Stimulated activated CD4-positive, alpha-beta T cell treated with anti-CD3 and anti-CD28 coated beads, Interleukin-1b, Interleukin-23, amount 100 ng/mL, for 48 hours (primary cell): ENCODE measurements around the gene MCTP1.
"Not testable (repeated sequence)": the region's sequence is repeated elsewhere in the genome, so short reads cannot be mapped to it uniquely, and the experiment has no call there.

Experiments used
- DNase-seq: peaks from one replicate; pipeline ENCODE4 v3.0.0-alpha.2; 2020

Gene MCTP1

DNA sequence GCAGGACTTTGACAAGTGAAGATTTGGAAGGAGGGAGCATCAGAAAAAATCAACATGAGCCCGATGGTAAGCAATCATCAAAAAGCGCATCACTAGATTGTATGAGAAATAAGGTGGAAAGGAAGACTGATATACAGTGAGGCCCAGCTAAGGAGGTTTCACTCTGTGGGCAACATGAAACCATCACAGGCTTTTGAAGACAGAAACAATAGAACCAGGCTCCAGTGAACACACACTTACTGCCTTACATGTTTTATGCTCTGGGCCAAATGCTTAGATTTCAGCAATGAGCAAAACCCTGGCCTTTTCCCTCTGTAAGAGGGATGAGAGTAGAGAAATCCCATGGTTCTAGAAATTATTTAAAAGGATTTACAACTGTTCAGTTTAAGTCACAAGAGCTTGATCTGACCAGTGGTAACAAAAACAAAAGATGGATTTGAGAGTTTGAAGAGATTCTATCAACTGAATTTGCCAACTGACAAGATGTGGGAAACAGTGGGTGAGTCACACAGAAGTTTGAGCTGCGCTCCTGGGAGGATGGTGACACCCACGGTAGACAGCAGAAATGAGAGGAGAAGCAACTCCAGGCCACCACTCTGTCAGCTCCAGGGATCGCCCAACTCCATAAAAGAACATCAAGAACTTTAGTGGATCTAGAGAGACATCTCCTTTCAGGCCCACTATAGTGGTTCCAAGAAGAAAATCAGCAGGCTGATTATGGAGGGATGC lies 261.8 kb downstream of the MCTP1 start:
- no peak for DNase-seq

DNA sequence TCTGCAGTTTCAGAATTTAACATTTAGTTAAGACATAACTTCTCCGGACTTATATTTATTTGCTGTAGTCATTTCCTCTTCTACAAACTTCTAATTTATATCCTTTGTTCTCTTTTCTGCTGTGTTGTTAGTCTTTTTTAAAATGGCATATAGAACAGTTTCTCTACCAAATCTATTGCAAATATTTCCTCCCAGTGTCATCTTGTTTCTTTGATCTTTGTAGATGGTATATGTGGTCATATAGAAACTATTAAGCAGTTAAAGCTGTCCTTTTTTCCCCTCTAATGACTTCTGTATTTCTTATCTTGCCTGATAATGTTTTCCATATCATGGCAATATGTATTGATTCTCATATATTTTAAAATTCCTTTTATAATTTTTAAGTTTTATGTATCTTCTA lies 264.5 kb downstream of the MCTP1 start:
- no peak for DNase-seq

DNA sequence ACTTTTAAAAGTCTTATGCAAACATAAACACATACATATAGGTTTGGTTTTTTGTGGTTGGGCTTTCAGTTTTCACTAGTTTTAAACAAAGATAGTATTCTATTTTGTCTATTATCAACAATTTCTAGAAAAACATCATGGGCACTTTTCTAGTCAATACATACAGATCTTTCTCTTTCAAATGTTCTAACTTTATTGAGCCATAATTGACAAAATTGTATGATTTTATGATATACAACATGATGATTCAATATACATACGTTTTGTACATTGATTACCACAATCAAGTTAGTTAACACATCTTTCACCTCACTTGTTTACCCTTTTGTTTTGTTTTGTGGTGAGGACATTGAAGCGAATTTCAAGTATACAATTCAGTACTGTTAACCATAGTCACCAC lies 265.9 kb downstream of the MCTP1 start:
- DNase-seq = no peak

DNA sequence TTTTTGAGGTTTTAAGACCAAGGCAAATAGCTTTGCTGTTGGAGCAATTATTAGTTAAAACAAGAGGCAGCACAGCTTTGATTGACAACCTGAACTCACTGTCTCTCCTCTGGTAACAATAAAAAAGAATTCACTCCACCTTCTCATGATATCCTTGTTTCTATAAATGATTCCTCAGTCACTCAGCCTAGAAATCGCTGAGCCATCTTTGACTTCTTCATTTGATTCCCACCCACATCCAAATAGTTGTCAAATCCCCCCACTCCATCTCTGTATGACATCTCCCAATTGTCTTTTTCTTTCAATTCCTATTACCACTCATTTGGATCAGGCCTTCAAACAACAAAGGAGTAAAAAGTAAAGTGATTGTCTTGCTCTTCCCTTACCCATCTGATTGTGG lies 266.4 kb downstream of the MCTP1 start:
- no peak for DNase-seq

DNA sequence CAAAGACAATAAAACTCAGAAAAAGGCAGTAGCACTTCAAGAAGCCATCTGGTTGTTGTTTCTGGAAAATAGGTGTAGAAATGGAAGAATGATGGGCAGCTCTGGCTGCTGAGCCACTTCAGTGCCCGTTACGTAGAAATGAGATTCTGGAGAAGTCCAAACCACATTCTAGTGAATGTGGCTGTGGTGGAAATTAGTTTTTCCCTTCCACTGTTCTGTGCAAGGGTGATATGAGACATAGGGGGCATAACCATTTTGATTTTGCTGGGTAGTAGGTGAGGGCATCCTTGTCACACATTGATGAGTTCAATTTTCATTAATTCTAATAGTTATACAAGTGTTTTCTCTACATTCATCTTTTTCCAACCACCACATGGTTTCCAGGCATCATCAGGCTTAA lies 275.1 kb downstream of the MCTP1 start:
- no peak for DNase-seq

DNA sequence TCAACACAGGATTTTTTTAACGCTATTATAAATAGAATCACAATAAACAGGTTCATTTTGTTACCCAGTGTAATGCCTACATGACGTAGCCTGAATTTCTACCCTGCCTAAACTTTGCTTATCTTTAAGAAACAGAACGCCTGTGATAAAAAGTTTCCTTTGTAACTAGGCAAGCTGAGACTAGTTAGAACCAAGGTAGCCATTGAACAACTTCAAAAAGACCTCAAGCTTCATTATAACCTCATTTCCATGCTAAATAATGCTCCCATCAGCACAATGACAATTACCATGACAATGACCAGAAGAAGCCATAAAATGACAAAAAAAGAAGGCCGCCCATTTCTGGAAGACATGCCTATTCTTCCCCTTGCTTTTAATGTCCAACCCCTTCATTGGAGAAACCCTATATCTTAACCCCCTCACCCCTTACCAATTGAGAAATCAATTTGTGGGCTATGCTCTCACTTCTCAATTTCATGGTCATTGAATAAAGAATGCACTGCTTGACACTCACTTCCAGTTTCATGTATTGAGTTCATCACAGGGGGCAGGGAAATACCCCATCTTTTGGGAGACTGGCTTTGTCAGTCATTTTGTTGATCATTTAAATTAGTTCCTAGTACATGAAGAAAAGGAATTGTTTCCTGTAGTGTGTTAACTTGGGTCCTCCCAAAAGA lies 276.8 kb downstream of the MCTP1 start:
- no peak for DNase-seq

DNA sequence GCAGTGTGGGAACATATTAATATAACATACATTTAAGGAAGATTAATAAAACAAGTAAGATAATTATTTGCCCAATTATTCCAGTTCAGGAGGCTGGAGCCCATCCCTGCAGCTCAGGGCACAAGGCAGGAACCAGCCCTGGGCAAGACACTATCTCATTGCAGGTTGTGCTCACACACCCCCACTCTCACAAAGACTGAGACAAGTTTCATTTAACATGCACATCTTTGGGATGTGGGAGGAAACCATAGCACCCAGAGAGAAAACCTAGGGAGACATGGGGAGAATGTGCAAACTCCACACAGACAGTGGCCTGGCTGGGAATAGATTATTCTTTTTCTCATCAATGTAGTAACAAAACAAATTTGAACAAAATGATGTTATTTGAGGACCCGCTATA lies 279.1 kb downstream of the MCTP1 start:
- no peak for DNase-seq

DNA sequence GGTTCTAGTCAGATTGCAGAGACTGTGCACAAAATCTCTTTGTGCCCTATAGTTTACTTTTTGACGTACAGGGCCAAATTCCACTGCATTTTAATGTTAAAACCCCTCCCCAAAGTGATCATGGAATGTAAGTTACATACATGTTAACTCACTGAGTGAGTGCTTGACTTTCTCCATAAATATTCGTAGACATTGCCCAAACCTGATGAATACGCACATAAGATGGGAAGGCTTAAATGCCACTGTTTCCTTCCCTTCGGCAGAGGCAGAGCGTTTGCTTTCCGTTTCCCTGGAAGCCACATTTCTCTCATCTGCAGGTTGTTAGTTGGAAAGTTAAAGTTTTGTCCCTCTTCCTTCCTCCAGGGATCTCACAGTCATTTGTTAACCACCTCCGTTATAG lies 286.2 kb downstream of the MCTP1 start:
- DNase-seq = no peak

DNA sequence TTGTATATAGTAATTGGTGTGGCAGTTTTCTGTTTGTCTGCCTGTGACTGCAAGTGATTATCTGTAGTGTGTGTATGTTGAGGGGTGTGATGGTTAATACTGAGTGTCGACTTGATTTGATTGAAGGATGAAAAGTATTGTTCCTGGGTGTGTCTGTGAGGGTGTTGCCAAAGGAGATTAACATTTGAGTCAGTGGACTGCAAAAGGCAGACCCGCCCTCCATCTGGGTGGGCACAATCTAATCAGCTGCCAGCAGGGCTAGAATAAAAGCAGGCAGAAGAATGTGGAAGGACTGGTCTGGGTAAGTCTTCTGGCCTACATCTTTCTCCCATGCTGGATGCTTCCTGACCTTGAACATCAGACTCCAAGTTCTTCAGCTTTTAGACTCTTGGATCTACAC lies 290.4 kb downstream of the MCTP1 start:
- not testable (repeated sequence) for DNase-seq

DNA sequence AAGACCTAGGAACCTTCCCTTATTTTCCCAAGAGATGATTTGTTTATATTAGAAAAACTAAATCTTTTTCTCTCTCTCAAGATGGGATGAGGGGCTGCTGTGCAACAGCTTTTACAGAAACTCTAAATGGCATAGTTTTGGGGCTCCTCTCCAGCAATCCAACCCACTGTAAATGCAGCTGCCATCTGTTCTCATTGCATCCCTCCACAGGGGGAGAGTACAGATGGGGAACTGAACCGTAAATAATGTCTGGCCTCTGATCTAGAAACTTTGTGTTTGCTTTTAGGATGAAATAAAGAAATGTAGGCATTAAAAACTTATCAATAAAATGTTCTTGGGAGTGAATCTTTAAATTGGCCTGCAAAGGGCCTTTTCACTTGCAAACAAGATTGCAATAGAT lies 291.4 kb downstream of the MCTP1 start:
- no peak for DNase-seq

DNA sequence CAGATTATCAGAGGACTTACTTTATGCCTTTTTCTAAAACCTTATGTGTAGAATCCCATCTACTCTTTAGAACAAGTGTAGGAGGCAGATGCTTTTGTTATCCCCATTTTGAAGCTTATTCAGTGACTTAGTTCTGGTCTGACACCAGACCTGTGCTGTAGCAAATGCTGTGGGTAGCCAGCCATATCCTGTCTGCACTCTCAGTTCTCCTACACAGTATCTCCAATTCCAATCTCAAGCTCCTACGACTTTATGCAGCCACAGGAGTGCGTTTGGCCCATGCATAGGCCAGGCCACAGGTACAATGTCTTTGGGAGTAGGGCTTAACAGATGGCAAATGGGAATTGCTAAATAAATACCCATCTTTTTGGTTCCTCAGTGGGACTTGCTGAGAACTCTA lies 292.6 kb downstream of the MCTP1 start:
- DNase-seq = no peak

DNA sequence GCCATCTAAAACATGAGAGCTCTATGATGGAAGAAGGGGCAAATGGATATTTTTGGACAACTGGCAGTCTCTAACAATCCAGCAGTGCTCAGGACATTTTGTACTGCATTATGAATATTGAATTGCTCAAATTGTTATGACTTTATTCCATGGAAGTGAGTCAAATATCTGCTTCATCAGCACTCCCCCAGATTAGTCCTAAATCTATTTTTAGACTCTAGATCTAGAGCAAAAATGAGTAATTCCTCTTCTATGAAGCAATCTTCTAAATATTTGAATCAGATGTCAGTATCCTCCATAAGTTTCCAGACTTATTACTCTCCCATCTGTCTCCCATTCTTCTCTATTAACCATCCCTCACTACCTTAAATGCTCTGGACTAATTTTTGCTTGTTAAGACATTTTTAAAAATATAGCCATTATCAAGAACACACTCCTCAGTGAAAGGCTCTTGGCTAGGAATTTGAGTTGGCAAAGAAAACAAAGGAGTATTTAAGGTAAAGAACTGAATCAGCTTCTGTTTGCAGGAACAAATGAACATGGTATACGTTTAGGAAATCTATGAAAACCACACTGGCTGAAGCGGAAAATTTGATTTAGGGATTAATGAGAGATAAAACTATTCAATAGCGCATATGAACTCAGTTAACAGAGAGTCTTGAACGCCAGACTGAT lies 300.9 kb downstream of the MCTP1 start:
- DNase-seq = no peak

DNA sequence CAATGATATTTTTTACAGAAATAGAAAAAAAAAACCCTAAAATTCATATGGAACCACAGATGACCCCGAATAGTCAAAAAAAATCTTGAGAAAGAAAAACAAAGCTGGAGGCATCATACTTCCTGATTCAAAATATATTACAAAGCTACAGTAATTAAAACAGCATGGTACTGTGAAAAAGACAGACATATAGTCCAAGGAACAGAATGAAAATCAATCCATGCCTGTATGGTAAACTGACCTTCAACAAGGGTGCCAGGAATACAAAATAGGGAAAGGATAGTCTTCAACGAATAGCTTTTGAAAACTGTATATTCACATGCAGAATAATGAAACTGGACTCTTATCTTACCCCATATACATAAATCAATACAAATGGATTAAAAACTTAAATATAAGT lies 307.5 kb downstream of the MCTP1 start:
- no peak for DNase-seq

DNA sequence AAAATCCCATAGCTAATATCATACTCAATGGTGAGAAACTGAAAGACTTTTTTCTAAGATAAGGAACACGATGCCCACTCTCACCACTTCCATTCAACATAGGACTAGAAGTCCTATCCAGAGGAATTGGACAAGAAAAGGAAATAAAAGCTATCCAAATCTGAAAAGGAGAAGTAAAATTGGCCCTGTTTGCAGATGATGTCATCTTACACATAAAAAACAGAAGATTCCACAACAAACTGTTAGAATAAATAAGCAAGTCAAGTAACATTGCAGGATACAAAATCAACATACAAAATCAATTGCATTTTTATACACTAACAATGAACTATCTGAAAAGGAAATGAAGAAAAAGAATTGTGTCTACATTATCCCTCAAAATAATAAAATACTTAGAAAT lies 308.0 kb downstream of the MCTP1 start:
- DNase-seq = no peak

DNA sequence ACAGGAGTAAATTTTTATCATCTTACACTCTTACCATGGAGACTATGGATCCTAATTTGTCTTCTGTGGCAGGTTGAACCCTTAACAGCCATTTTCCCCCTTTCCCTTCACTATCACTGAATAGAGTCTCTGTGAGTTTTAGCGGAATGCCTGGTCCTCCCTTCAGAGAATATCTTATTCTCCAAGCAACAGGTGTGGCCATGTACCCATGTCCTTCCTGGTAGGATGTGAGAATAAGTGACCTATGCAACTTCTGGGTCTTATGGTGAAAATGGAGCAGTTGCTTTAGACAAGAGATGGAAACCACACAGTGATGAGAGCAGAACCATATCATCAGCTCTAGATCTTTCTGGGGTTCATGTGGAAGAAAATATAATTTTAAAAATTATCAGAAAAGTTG lies 312.6 kb downstream of the MCTP1 start:
- DNase-seq = no peak

DNA sequence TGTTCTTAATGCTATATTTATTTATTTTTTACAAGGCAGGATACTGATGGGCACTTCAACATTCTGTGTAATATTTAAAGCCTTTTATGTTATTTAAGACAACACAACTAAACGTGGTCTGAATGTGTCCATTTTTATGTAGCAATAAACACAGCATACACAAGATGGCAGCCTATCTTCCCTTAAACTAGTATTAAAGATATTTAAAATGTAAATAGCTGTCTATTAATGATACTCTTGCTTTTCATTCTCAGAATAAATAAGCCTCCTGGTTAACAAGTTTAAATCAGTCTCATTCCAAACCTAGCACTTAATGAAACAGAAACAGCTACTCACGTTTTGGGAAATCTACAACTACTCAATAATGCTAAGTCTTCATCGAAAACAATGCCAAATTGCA lies 315.7 kb downstream of the MCTP1 start:
- no peak for DNase-seq

DNA sequence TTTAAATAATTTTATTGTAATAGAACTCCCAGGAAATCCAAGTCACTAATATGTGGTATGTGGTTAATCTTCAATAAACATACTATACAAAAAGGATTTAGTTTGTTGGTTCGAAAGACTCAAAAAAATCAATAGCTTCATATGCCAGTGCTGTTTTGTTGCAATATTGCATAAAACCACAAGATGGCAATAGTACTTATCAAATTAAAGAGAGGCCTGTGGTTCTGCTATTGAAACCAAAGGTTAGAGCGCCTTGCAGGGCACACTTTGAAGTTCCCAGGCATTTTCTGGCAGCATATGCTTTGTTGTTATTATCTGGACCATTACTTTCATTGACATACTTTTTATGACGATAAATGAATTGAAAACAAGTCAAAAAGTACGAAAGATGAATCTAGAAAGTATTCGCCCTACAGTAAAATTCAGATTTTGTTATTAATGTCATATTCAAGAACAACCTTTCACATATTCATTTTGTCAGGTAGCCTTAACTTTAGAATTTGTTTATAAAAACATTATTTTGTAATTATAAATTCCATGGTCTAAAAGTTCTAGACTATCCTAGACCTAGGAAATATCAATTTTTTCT lies 316.3 kb downstream of the MCTP1 start:
- DNase-seq = no peak

DNA sequence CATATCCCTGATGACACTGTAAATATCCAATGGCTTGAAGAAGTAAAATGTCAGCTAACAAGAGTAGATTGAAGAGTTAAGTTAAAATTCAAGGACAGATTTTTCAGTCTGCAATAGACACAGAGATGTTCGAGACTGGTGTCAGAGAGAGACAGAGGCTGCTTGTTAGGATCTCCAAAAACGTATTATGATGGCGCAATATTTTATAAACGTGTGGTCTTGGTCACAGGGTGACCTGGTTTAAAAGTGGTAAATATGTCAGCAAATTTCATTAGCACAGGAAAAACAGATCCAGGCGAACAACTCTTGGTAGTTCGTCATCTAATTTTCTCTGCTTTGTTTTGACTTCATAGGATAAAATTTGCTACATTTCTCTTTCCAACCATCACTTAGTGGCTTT lies 317.4 kb downstream of the MCTP1 start:
- DNase-seq = no peak

DNA sequence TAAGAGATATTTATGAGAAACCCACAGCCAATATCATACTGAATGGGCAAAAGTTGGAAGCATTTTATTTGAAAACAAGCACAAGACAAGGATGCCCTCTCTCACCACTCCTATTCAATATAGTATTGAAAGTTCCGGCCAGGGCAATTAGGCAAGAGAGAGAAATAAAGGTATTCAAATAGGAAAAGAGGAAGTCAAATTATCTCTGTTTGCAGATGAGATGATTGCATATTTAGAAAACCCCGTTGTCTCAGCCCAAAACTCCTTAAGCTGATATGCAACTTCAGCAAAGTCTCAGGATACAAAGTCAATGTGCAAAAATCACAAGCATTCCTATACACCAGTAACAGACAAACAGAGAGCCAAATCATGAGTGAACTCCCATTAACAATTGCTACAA lies 325.6 kb downstream of the MCTP1 start:
- not testable (repeated sequence) for DNase-seq

DNA sequence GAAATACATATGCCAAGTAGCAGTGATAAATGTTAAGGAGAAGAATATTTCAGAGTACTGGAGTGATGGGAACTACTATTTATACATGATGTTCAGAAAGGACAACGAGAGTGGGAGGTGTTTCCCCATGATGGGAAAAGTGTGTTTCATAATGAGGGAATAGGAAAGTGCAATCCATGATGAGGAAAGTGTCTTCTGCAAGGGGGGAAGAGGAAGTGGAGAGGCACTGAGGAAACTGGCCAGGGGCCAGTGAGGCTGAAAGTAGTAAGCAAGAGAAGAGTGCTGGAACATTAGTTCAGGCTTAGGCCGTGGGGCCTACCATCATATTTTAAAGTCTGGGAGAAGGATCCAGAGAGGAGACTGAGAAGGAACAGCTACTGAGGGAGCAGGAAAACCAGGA lies 339.2 kb downstream of the MCTP1 start:
- no peak for DNase-seq

DNA sequence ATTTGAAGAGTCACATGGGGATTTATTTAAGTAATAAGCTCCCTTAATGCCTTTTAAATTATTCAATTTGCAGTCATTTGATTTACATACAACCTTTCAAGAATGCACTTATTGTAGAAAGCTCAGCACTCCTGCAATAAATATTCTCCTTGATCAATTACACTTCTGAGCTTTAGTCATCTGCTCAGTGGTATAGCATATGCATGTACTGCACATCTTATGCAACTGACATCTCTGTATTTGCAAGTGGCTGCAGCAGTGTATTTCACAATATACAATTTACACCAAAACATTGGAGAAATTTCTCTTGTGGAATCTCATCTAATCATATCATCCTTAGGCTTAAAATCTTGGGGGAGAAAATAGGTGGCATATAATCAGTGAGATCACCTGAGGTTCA lies 340.7 kb downstream of the MCTP1 start:
- DNase-seq = no peak

DNA sequence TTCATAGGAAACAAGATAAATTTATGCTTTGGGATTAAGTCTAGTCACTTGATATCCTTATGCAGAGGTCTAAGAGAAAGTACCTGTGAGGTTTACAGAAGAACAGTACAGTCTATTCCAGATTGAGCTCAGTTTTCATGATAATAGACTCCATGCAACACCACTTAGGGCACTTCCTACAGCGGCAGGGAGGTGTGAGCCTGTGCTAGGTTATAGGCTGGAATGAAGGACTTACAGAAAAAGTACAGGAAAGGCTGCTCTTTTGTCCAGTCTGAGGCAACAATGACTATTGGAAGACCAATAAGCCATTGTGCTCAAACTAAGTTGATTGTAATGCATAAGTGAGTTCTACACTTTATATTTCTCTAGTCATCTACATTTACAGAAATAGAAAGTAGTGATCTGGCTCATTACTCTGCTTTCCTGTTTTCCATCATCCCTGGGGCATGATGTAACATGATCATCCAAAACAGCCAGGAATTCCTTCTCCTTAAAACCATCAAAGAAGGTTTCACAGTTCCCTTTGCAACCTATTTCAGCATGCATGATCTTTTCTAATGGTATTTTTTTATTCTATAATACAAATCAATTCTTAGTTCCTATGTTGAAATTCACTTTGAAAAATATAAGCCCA lies 343.7 kb downstream of the MCTP1 start:
- DNase-seq = no peak

DNA sequence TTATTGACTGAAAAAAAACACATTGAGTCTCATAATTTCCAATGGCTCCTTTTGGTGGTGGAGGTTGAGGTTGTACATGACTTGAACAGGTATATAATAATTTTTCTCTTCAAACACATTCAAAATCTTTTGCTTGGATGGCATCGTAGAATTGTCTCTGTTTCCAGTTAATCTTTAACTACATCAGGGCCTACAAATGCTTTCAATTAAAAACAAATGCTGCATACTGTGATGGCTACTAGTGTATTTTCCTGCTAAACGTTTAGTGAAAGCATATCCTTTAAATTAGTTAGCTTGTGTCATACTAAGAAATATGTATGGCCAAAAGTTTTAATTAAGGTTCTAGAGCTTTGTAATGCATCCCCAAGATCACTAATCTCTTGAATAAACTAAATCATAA lies 352.6 kb downstream of the MCTP1 start:
- DNase-seq = no peak

DNA sequence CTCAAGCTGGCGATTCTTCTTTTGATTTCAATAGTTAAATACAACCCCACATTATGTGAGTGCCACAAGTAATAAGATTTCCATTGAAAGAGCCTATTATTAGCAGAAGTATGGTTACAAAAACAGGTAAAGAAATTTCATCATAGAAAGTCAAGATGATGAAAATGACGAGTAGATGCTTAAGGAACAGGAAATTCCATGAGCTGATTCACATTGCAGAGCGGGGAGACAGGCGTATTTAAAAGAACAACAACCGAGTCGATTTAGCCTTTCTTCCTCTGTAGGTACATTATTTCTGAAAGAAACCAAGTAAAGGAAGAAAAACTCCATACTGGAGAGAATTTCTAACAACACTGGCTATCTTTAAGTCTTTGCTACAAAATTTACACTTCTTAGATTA lies 356.0 kb downstream of the MCTP1 start:
- DNase-seq = no peak
